Activated CD8-positive, alpha-beta memory T cell treated with anti-CD3 and anti-CD28 coated beads for 48 hours (primary cell): ENCODE results near the gene ZNF2.

Experiments
- DNase-seq, 3 experiments: peaks; one replicate each; pipeline ENCODE4 v3.0.0-alpha.2; 2020; ENCODE audit warnings: low read depth in 2 of 3, low spot score in 2 of 3

The ZNF2 gene

DNA sequence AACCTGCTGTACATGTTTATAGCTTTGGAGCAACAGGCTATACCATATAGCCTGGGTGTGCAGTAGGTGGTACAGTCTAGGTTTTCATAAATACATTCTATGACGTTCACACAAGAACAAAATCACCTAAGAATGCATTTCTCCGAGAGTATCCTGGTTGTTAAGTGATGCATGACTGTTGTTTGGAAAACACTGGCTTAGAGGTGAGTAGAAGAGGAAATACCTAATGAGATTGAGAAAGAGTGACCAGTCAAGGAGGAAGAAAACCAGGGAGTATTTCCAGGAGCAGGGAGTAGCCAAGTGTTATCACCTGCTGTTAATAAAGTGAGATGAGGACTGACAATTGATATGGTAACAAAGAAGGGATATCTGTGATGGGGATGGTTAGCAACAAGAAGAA lies 38.8 kb downstream of the ZNF2 start:
- DNase-seq = no peak

- no peak for DNase-seq
These were observed 40.5 kb downstream of the ZNF2 start for GRCh38 chr2:95206096-95206495.

GRCh38 chr2:95207111-95207961 lies 41.7 kb downstream of the ZNF2 start, which contains the start of gene ZNF892:
ZNF892 (plus strand) TSS chr2:95207521; CDS start chr2:95207816, 295 bp downstream.
- peak; percentile 61 to 70 (median 64) for DNase-seq

DNA sequence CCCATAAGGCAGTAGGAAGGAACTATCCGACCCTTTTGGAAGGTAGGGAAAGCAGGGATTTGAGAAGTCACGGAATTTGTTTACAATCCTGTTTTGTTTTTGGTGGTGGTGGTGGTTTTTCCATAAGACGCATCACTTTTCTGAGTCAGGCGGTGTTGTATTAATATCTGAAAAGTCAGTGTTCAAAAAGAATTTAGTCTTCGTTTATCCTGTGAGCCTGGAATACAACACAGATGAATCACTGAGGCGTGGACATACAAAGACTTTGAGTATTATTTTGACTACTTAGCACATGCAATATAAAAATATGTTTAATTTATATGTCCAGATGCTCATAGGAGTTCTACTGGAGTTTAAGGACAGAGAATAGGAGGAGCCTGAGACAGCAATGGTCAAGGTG lies 42.5 kb downstream of the ZNF2 start:
- DNase-seq = no peak

DNA sequence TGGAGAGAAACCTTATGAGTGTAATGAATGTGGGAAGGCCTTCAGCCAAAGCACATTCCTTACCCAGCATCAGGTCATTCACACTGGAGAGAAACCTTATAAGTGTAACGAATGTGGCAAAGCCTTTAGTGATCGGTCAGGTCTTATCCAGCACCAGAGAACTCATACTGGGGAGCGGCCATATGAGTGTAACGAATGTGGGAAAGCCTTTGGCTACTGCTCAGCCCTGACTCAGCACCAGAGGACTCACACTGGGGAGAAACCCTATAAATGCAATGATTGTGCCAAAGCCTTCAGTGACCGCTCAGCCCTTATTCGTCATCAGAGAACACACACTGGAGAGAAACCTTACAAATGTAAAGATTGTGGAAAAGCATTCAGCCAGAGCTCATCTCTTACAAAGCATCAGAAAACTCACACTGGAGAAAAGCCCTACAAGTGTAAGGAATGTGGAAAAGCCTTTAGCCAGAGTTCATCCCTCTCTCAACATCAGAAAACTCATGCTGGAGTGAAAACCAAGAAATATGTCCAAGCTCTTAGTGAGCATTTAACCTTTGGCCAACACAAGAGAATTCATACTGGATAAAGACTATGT lies 49.5 kb downstream of the ZNF2 start:
- DNase-seq = no peak

DNA sequence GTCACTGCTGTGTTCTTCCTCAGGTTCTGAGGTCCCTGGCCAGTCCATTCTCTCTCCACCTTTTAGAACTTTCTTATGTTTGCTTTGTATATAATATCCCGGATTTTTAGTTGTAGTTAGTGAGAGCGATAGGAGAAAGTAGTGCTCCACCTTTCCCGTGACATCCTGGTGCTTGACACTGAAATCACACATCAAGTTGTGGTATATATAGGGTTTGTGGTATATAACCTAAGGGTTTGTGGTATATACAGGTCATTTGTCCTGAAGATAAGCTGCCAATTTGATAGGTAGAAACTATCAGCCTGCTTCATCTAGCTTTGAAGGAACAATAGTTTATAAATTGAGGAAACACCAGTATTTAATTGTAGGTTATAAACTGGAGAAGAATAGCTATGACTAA lies 54.8 kb downstream of the ZNF2 start:
- DNase-seq = no peak

DNA sequence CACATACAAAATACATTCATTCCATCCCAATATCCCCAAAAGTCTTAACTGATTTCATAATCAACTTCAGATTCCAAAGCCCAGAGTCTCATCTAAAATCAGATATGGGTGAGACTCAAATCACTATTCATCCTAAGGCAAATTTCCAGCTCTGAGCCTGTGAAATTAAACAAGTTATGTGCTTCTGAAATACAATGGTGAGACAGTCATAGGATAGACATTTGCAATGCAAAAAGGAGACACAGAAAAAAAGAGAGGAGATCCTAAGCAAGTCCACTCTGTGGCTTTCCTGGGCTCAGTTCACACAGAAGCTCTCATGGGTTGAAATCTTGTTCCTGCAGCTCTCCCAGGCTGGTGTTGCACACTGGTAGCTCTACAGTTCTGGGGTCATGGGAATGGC lies 60.0 kb downstream of the ZNF2 start:
- no peak for DNase-seq

- peak in 1 of 3 experiments; percentile 14 for DNase-seq
These were observed 66.1 kb downstream of the ZNF2 start for GRCh38 chr2:95231723-95232122.

GRCh38 chr2:95232232-95232631 lies 66.6 kb downstream of the ZNF2 start:
- DNase-seq = no peak
